Measurements from ENCODE around the gene KCNQ1. TPM values are rescaled to one million over a fixed set of nuclear protein-coding genes. Genes with fewer than 3 reads are reported as not detected.

KCNQ1 gene
- total RNA-seq, 4 donors from 2014 or later, result 0.89 to 2.2 (median 1.3) TPM

GRCh38 chr11:2846470-2846869, 401.7 kb downstream of the KCNQ1 start:
- Histone ChIP-seq H3K36me3 (no peaks in the 10 kb centered on the region), H3K9me3 (no peaks in the 10 kb centered on the region), H3K27me3 (no peaks in the 10 kb centered on the region), H3K4me3 (no peak overlapping the region), H3K4me1 (peaks cover 9% of the 10 kb centered on the region), H3K27ac (no peak overlapping the region)
- TF ChIP-seq POLR2AphosphoS5 (IDR thresholded peaks at IDR 0.05) (no peak), EP300 (IDR thresholded peaks at IDR 0.05) (no peak), CTCF (IDR thresholded peaks at IDR 0.05) (no peak), POLR2A (IDR thresholded peaks at IDR 0.05) (no peak)
- 95% methylated on average over 9 of the region's 11 CpGs for WGBS
- DNase-seq (ENCODE audit: low spot score in 2 of 2), result no peak

GRCh38 chr11:2847561-2847960, 402.8 kb downstream of the KCNQ1 start:
- 82% methylated on average over 11 of the region's 21 CpGs for WGBS
- Histone ChIP-seq H3K9me3 (no peaks in the 10 kb centered on the region), H3K36me3 (no peaks in the 10 kb centered on the region), H3K27me3 (no peaks in the 10 kb centered on the region), H3K4me3 (no peak overlapping the region), H3K4me1 (peaks cover 9% of the 10 kb centered on the region), H3K27ac (no peak overlapping the region)
- DNase-seq (ENCODE audit: low spot score in 2 of 2), result no peak
- TF ChIP-seq POLR2AphosphoS5 (IDR thresholded peaks at IDR 0.05) (no peak), POLR2A (IDR thresholded peaks at IDR 0.05) (no peak), CTCF (IDR thresholded peaks at IDR 0.05) (no peak), EP300 (IDR thresholded peaks at IDR 0.05) (no peak)

GRCh38 chr11:2848497-2848896, 403.7 kb downstream of the KCNQ1 start:
- Histone ChIP-seq H3K4me1 (peaks cover 9% of the 10 kb centered on the region), H3K27me3 (no peaks in the 10 kb centered on the region), H3K36me3 (no peaks in the 10 kb centered on the region), H3K9me3 (no peaks in the 10 kb centered on the region), H3K4me3 (no peak overlapping the region), H3K27ac (no peak overlapping the region)
- no peak for TF ChIP-seq EP300 (IDR thresholded peaks at IDR 0.05)
- no peak for TF ChIP-seq CTCF (IDR thresholded peaks at IDR 0.05)
- no peak for TF ChIP-seq POLR2AphosphoS5 (IDR thresholded peaks at IDR 0.05)
- no peak for TF ChIP-seq POLR2A (IDR thresholded peaks at IDR 0.05)
- no peak for DNase-seq (ENCODE audit: low spot score in 2 of 2)
- 71% methylated on average over 7 of the region's 9 CpGs for WGBS

- Histone ChIP-seq H3K27me3 (no peaks in the 10 kb centered on the region), H3K27ac (no peak overlapping the region), H3K9me3 (no peaks in the 10 kb centered on the region), H3K4me1 (no peaks in the 10 kb centered on the region), H3K4me3 (no peak overlapping the region), H3K36me3 (no peaks in the 10 kb centered on the region)
- WGBS, result 86% methylated on average over 18 of the region's 53 CpGs
- DNase-seq (ENCODE audit: low spot score in 2 of 2), result no peak
- TF ChIP-seq CTCF (IDR thresholded peaks at IDR 0.05) (no peak), EP300 (IDR thresholded peaks at IDR 0.05) (no peak)
Observed at GRCh38 chr11:2849994-2850770, 405.4 kb downstream of the KCNQ1 start.

GRCh38 chr11:2853401-2853800, 408.6 kb downstream of the KCNQ1 start:
- 97% methylated on average over 12 of the region's 12 CpGs for WGBS
- Histone ChIP-seq H3K9me3 (no peaks in the 10 kb centered on the region), H3K27ac (no peak overlapping the region), H3K27me3 (no peaks in the 10 kb centered on the region), H3K4me1 (no peaks in the 10 kb centered on the region), H3K36me3 (no peaks in the 10 kb centered on the region), H3K4me3 (no peak overlapping the region)
- TF ChIP-seq POLR2A (IDR thresholded peaks at IDR 0.05) (no peak), CTCF (IDR thresholded peaks at IDR 0.05) (no peak), EP300 (IDR thresholded peaks at IDR 0.05) (no peak), POLR2AphosphoS5 (IDR thresholded peaks at IDR 0.05) (no peak)
- DNase-seq (ENCODE audit: low spot score in 2 of 2), result no peak
